ENCODE data around the gene STARD4. TPM values are rescaled to one million over a fixed set of nuclear protein-coding genes. Genes with fewer than 3 reads are reported as not detected.

The STARD4 gene
- total RNA-seq, 1 donor from 2014 or later: 29.7 TPM

- no peak overlapping the region for H3K4me3 Mint-ChIP-seq (ENCODE audit: unreplicated experiment)
- H3K27me3 Mint-ChIP-seq (ENCODE audit: unreplicated experiment): peaks cover 4% of the 10 kb centered on the region
- no peaks in the 10 kb centered on the region for H3K4me1 Mint-ChIP-seq (ENCODE audit: unreplicated experiment)
- DNase-seq (ENCODE audit: extremely low spot score, unreplicated experiment): no peak
- TF ChIP-seq CTCF (IDR thresholded peaks at IDR 0.05): no peak
- H3K27ac Mint-ChIP-seq (ENCODE audit: unreplicated experiment): no peak overlapping the region
- H3K9me3 Mint-ChIP-seq (ENCODE audit: unreplicated experiment): no peaks in the 10 kb centered on the region
- no peaks in the 10 kb centered on the region for H3K36me3 Mint-ChIP-seq (ENCODE audit: unreplicated experiment)
Observed at GRCh38 chr5:111478898-111479297, 33.4 kb downstream of the STARD4 start.

- peak; percentile 46 for TF ChIP-seq CTCF (IDR thresholded peaks at IDR 0.05)
- no peaks in the 10 kb centered on the region for H3K36me3 Mint-ChIP-seq (ENCODE audit: unreplicated experiment)
- H3K4me1 Mint-ChIP-seq (ENCODE audit: unreplicated experiment): no peaks in the 10 kb centered on the region
- no peak overlapping the region for H3K4me3 Mint-ChIP-seq (ENCODE audit: unreplicated experiment)
- no peak for DNase-seq (ENCODE audit: extremely low spot score, unreplicated experiment)
- no peaks in the 10 kb centered on the region for H3K9me3 Mint-ChIP-seq (ENCODE audit: unreplicated experiment)
- H3K27ac Mint-ChIP-seq (ENCODE audit: unreplicated experiment): no peak overlapping the region
- H3K27me3 Mint-ChIP-seq (ENCODE audit: unreplicated experiment): peaks cover 4% of the 10 kb centered on the region
Observed at GRCh38 chr5:111478266-111478665, 34.1 kb downstream of the STARD4 start.

- no peaks in the 10 kb centered on the region for H3K9me3 Mint-ChIP-seq (ENCODE audit: unreplicated experiment)
- H3K27me3 Mint-ChIP-seq (ENCODE audit: unreplicated experiment): peaks cover 2% of the 10 kb centered on the region
- H3K4me3 Mint-ChIP-seq (ENCODE audit: unreplicated experiment): no peak overlapping the region
- DNase-seq (ENCODE audit: extremely low spot score, unreplicated experiment): no peak
- no peak for TF ChIP-seq CTCF (IDR thresholded peaks at IDR 0.05)
- no peaks in the 10 kb centered on the region for H3K36me3 Mint-ChIP-seq (ENCODE audit: unreplicated experiment)
- H3K4me1 Mint-ChIP-seq (ENCODE audit: unreplicated experiment): no peaks in the 10 kb centered on the region
- no peak overlapping the region for H3K27ac Mint-ChIP-seq (ENCODE audit: unreplicated experiment)
Observed at GRCh38 chr5:111472579-111472978, 39.8 kb downstream of the STARD4 start.

- Mint-ChIP-seq H3K27me3 (ENCODE audit: unreplicated experiment) (peaks cover 3% of the 10 kb centered on the region), H3K27ac (ENCODE audit: unreplicated experiment) (no peak overlapping the region), H3K36me3 (ENCODE audit: unreplicated experiment) (no peaks in the 10 kb centered on the region), H3K4me3 (ENCODE audit: unreplicated experiment) (no peak overlapping the region), H3K4me1 (ENCODE audit: unreplicated experiment) (no peaks in the 10 kb centered on the region), H3K9me3 (ENCODE audit: unreplicated experiment) (no peaks in the 10 kb centered on the region)
- no peak for TF ChIP-seq CTCF (IDR thresholded peaks at IDR 0.05)
- DNase-seq (ENCODE audit: extremely low spot score, unreplicated experiment): no peak
Observed at GRCh38 chr5:111472096-111472495, 40.2 kb downstream of the STARD4 start.

- TF ChIP-seq CTCF (IDR thresholded peaks at IDR 0.05): no peak
- Mint-ChIP-seq H3K4me3 (ENCODE audit: unreplicated experiment) (no peak overlapping the region), H3K27ac (ENCODE audit: unreplicated experiment) (no peak overlapping the region), H3K4me1 (ENCODE audit: unreplicated experiment) (no peaks in the 10 kb centered on the region), H3K9me3 (ENCODE audit: unreplicated experiment) (no peaks in the 10 kb centered on the region), H3K36me3 (ENCODE audit: unreplicated experiment) (no peaks in the 10 kb centered on the region), H3K27me3 (ENCODE audit: unreplicated experiment) (peaks cover 3% of the 10 kb centered on the region)
- DNase-seq (ENCODE audit: extremely low spot score, unreplicated experiment): no peak
Observed at GRCh38 chr5:111469903-111470302, 42.4 kb downstream of the STARD4 start.

Data from osteocyte (in vitro differentiated cells).